ENCODE data around the gene VPS18. TPM values are rescaled to one million over a fixed set of nuclear protein-coding genes. Genes with fewer than 3 reads are reported as not detected.

VPS18 gene
- total and polyA plus RNA-seq, 2 donors (not counting 1 experiment from before 2014, with no cell fraction given): 13.6 to 29.6 TPM

DNA sequence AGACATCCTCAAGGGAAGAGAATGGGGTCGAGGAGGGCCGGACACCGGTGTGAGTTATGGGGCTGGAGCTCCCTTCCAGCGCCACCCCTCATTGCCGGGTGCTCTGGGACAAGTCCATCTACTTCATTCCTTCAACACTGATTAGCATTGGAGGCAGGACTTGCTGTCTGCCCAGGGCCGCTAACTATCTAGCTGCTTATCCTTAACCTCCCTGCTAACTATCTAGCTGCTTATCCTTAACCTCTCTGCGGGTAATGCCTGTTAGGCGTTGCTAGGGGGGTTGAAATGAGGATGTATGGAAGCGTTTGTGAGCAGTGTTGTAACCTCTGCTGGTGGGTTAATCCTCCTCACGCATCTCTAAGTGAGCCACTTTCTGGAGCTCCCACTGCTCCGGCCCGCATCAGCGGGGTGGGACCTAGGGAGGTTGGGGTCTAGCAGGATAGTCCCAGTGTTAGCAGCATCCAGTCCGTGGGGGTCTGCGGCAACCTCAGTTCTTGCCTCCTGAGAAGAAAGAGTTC lies 48.1 kb downstream of the VPS18 start:
- ChIA-PET CTCF (interaction anchor here (1.2 to 5.7 kb wide), 13 partner anchors 10 to 242 kb away, joined by 3 to 69 read pairs (median 9); partner anchors contain the start of genes CHAC1, DLL4 and VPS18), POLR2A (interaction anchor here (0.6 to 4.0 kb wide), 4 partner anchors 9 to 36 kb away, joined by 3 to 20 read pairs (median 6); partner anchors contain the start of gene CHAC1)
- no peaks in the 10 kb centered on the region for H3K79me2 ChIP-seq (ENCODE audit: control insufficient read depth, insufficient read depth, low read length)
- intact Hi-C loops (cut with micrococcal nuclease): loop anchor here (1.0 to 5.0 kb wide), 2 partner anchors 11 to 80 kb away; partner anchors contain the start of gene CHAC1
- H3K9me3 ChIP-seq (ENCODE audit: control extremely low read depth in 1 of 3, control insufficient read depth in 2 of 3, insufficient read depth in 1 of 3, low read length in 2 of 3): no peaks in the 10 kb centered on the region
- H3K4me3 ChIP-seq (ENCODE audit: control extremely low read depth in 1 of 5, extremely low read depth in 1 of 5, insufficient read depth in 1 of 5, low read depth in 2 of 5, low read length in 4 of 5): peak overlapping the region; percentile 53 to 78 (median 69)
- H3K4me1 ChIP-seq (ENCODE audit: control insufficient read depth in 2 of 2, insufficient read depth in 2 of 2, low read length in 2 of 2): peaks cover 31 to 35% of the 10 kb centered on the region in 2 donors
- TF ChIP-seq EZH2 (IDR thresholded peaks at IDR 0.05; ENCODE audit: borderline replicate concordance, insufficient read depth, low read depth, low read length, poor library complexity, severe bottlenecking): no peak
- TF ChIP-seq, protein P1, sequence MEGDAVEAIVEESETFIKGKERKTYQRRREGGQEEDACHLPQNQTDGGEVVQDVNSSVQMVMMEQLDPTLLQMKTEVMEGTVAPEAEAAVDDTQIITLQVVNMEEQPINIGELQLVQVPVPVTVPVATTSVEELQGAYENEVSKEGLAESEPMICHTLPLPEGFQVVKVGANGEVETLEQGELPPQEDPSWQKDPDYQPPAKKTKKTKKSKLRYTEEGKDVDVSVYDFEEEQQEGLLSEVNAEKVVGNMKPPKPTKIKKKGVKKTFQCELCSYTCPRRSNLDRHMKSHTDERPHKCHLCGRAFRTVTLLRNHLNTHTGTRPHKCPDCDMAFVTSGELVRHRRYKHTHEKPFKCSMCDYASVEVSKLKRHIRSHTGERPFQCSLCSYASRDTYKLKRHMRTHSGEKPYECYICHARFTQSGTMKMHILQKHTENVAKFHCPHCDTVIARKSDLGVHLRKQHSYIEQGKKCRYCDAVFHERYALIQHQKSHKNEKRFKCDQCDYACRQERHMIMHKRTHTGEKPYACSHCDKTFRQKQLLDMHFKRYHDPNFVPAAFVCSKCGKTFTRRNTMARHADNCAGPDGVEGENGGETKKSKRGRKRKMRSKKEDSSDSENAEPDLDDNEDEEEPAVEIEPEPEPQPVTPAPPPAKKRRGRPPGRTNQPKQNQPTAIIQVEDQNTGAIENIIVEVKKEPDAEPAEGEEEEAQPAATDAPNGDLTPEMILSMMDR (IDR thresholded peaks at IDR 0.05): no peak
- peak overlapping the region; percentile 78 for H3K9ac ChIP-seq (ENCODE audit: low read length)
- Mint-ChIP-seq H3K27me3 (peaks cover 5% of the 10 kb centered on the region), H3K4me3 (peak overlapping the region; percentile 83), H3K9me3 (ENCODE audit: insufficient read depth) (no peaks in the 10 kb centered on the region), H3K4me1 (peaks cover 37% of the 10 kb centered on the region), H3K27ac (peak overlapping the region; percentile 63)
- peak overlapping the region; percentile 99 for H3K4me2 ChIP-seq (replicated peaks; ENCODE audit: low read depth, low read length, poor library complexity, severe bottlenecking)
- WGBS (ENCODE audit: insufficient coverage): 24% methylated on average over 11 of the region's 15 CpGs
- DNase-seq (no peak), ATAC-seq (ENCODE audit: low read depth) (peak; percentile 2)
- H3K27ac ChIP-seq (ENCODE audit: low read length in 2 of 2): peak overlapping the region in 1 of 2 donors; percentile 37
- H3K27me3 ChIP-seq (replicated peaks in 1 of 4; ENCODE audit: control extremely low read depth in 1 of 4, control insufficient read depth in 3 of 4, insufficient read depth in 4 of 4, low read length in 3 of 4): no peaks in the 10 kb centered on the region
- peak overlapping the region; percentile 96 for H2AFZ ChIP-seq (ENCODE audit: insufficient read depth, low read depth, low read length, poor library complexity, severe bottlenecking)
- H3K36me3 ChIP-seq (replicated peaks in 1 of 2; ENCODE audit: control extremely low read depth in 1 of 2, control insufficient read depth in 1 of 2, extremely low read depth in 1 of 2, insufficient read depth in 2 of 2, low read length in 1 of 2): no peaks in the 10 kb centered on the region
- H4K20me1 ChIP-seq (ENCODE audit: control insufficient read depth, insufficient read depth, low read length, poor library complexity, severe bottlenecking): no peaks in the 10 kb centered on the region

DNA sequence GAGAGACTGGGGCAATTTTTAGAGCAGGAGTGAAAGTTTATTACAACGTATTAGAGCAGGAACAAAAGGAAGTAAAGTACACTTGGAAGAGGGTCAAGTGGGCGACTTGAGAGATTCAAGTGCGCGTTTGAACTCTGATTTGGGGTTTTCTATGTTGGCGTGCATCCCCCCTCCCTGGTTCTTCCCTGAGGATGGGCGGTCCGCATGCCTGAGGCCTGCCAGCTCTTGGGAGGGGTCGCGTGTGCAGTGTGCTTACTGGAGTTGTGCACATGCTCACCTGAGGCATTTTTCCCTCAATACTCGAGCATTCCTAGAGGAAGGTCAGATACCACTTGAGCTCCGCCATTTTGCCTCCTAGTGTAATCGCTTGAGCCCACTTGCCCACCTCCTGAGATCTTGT lies 48.6 kb downstream of the VPS18 start:
- Mint-ChIP-seq H3K4me3 (peak overlapping the region; percentile 83), H3K27ac (peak overlapping the region; percentile 63)
- CTCF ChIA-PET: interaction anchor here (1.2 to 5.7 kb wide), 11 partner anchors 10 to 241 kb away, joined by 3 to 69 read pairs (median 9); partner anchors contain the start of genes CHAC1, DLL4 and VPS18

More for the DNA sequence above, 48.6 kb downstream of the VPS18 start:
- no peaks in the 10 kb centered on the region for H3K79me2 ChIP-seq (ENCODE audit: control insufficient read depth, insufficient read depth, low read length)
- no peaks in the 10 kb centered on the region for H3K9me3 ChIP-seq (ENCODE audit: control extremely low read depth in 1 of 3, control insufficient read depth in 2 of 3, insufficient read depth in 1 of 3, low read length in 2 of 3)
- peak overlapping the region; percentile 96 for H2AFZ ChIP-seq (ENCODE audit: insufficient read depth, low read depth, low read length, poor library complexity, severe bottlenecking)
- H3K9me3 Mint-ChIP-seq (ENCODE audit: insufficient read depth): no peaks in the 10 kb centered on the region
- no peak overlapping the region for H3K27ac ChIP-seq (ENCODE audit: low read length in 2 of 2)
- peak overlapping the region; percentile 99 for H3K4me2 ChIP-seq (replicated peaks; ENCODE audit: low read depth, low read length, poor library complexity, severe bottlenecking)
- ATAC-seq (ENCODE audit: low read depth) (no peak), DNase-seq (no peak)
- no peaks in the 10 kb centered on the region for H3K36me3 ChIP-seq (replicated peaks in 1 of 2; ENCODE audit: control extremely low read depth in 1 of 2, control insufficient read depth in 1 of 2, extremely low read depth in 1 of 2, insufficient read depth in 2 of 2, low read length in 1 of 2)
- no peaks in the 10 kb centered on the region for H3K27me3 ChIP-seq (replicated peaks in 1 of 4; ENCODE audit: control extremely low read depth in 1 of 4, control insufficient read depth in 3 of 4, insufficient read depth in 4 of 4, low read length in 3 of 4)
- TF ChIP-seq, protein P1 (IDR thresholded peaks at IDR 0.05): no peak
- no peak for TF ChIP-seq EZH2 (IDR thresholded peaks at IDR 0.05; ENCODE audit: borderline replicate concordance, insufficient read depth, low read depth, low read length, poor library complexity, severe bottlenecking)
- intact Hi-C loops (cut with micrococcal nuclease): loop anchor here (1.0 to 5.0 kb wide), 2 partner anchors 10 to 79 kb away; partner anchors contain the start of gene CHAC1
- peaks cover 6% of the 10 kb centered on the region for H3K27me3 Mint-ChIP-seq
- peaks cover 37% of the 10 kb centered on the region for H3K4me1 Mint-ChIP-seq
- peaks cover 31 to 35% of the 10 kb centered on the region in 2 donors for H3K4me1 ChIP-seq (ENCODE audit: control insufficient read depth in 2 of 2, insufficient read depth in 2 of 2, low read length in 2 of 2)
- 74% methylated on average over 11 of the region's 12 CpGs for WGBS (ENCODE audit: insufficient coverage)
- peak overlapping the region; percentile 78 for H3K9ac ChIP-seq (ENCODE audit: low read length)
- POLR2A ChIA-PET: interaction anchor here (0.6 to 4.0 kb wide), 2 partner anchors 10 to 12 kb away, joined by 3 to 20 read pairs; partner anchors contain the start of gene CHAC1
- peak overlapping the region in 3 of 5 experiments; percentile 53 to 78 (median 72) for H3K4me3 ChIP-seq (ENCODE audit: control extremely low read depth in 1 of 5, extremely low read depth in 1 of 5, insufficient read depth in 1 of 5, low read depth in 2 of 5, low read length in 4 of 5)
- no peaks in the 10 kb centered on the region for H4K20me1 ChIP-seq (ENCODE audit: control insufficient read depth, insufficient read depth, low read length, poor library complexity, severe bottlenecking)

Measured in B cell (primary cell).